ENCODE results near the gene NEURL1B.

The NEURL1B gene

DNA sequence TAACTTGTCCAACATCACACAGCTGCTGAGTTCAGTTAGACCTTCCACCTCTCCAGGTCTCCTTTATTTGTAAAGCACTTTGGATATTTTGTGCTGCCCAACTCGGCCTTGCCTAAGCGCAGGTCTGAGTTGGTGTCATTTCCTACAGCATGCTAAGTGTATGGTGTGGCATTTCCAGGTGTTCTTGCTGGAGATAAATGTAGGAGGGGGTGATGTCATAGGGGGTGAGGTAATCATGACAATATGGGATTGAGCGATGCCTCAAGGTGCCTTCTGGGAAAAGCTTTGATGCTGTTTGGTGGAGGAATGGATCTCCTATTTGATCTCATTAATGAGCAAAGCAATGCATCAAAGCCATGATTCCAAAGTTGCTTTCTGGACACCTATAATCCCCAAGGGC lies 32.3 kb upstream of the NEURL1B start:
- no peak overlapping the region for H3K4me3 ChIP-seq (ENCODE audit: low read depth, low read length)
- DNase-seq (ENCODE audit: low read depth), result no peak
- in situ Hi-C loops (cut with HindIII; ENCODE audit: low sequenced_read_pairs), result no loop called here
- TF ChIP-seq, protein P1, sequence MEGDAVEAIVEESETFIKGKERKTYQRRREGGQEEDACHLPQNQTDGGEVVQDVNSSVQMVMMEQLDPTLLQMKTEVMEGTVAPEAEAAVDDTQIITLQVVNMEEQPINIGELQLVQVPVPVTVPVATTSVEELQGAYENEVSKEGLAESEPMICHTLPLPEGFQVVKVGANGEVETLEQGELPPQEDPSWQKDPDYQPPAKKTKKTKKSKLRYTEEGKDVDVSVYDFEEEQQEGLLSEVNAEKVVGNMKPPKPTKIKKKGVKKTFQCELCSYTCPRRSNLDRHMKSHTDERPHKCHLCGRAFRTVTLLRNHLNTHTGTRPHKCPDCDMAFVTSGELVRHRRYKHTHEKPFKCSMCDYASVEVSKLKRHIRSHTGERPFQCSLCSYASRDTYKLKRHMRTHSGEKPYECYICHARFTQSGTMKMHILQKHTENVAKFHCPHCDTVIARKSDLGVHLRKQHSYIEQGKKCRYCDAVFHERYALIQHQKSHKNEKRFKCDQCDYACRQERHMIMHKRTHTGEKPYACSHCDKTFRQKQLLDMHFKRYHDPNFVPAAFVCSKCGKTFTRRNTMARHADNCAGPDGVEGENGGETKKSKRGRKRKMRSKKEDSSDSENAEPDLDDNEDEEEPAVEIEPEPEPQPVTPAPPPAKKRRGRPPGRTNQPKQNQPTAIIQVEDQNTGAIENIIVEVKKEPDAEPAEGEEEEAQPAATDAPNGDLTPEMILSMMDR (IDR thresholded peaks at IDR 0.05; ENCODE audit: low read depth, low read length, missing control alignments), result no peak

DNA sequence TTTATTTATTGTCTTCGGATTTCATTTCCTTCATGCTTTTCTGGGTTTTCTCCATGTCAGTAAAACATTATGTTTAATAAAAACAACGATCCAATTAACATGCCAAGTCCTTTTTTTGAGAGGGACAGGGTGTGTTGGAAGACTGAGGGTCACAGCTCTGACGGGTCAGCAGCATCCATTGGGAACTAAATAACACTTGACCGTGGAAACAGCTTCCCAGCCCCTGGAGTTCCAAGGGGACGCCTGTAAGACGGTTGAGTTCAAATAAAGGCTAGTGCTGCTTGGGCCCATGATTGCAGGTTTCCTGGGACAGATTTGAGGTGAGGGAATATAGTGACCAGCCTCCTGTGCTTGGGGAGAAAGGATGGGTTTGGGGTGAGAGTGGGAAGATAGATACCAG lies 30.4 kb upstream of the NEURL1B start:
- no peak overlapping the region for H3K4me3 ChIP-seq (ENCODE audit: low read depth, low read length)
- no peak for DNase-seq (ENCODE audit: low read depth)
- TF ChIP-seq, protein P1 (IDR thresholded peaks at IDR 0.05; ENCODE audit: low read depth, low read length, missing control alignments), result no peak
- in situ Hi-C loops (cut with HindIII; ENCODE audit: low sequenced_read_pairs), result loop anchor here (5.0 kb wide), 1 partner anchor 33 kb away; no protein-coding TSS in a partner anchor

DNA sequence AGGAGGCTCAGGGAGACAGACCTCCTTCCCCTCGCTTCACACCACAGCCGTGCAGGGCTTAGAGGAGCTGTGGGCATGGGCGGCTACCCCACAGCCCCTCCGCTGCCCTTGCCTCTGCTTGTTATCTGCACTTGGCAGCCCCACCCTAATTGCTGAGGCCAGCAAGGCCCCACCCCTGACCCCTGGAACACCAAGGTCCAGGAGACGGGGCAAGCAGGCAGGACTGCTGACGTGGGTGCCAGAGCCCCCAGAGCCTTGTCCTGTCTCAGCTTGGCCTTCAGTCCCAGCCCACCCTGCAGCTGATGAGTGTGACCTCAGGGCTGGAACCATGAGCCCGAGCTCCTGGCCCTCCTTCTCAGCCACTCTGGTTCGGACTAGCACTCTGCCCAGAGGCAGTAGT lies 29.1 kb upstream of the NEURL1B start:
- TF ChIP-seq, protein P1 (IDR thresholded peaks at IDR 0.05; ENCODE audit: low read depth, low read length, missing control alignments), result no peak
- DNase-seq (ENCODE audit: low read depth), result no peak
- in situ Hi-C loops (cut with HindIII; ENCODE audit: low sequenced_read_pairs), result loop anchor here (5.0 kb wide), 1 partner anchor 35 kb away; no protein-coding TSS in a partner anchor
- no peak overlapping the region for H3K4me3 ChIP-seq (ENCODE audit: low read depth, low read length)

DNA sequence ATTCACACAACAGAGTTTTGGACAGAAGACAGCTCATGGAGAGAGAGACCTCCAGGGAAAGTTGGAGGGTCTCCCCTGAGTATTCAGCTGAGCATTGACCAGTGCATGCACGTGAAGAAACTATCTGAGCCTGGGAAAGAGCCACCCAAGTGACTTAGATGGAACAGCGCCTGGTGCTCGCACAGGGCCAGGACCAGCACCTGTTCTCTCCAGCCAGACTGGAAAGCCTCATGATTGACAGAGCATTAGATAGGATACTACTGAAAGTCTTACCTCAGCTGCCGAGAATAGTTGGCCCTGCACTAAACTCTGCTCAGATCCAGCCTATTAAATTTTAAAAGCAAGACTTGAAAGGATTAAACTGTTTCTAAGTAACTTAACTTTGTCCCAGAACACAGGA lies 28.3 kb upstream of the NEURL1B start:
- in situ Hi-C loops (cut with HindIII; ENCODE audit: low sequenced_read_pairs), result loop anchor here (5.0 kb wide), 1 partner anchor 35 kb away; no protein-coding TSS in a partner anchor
- no peak overlapping the region for H3K4me3 ChIP-seq (ENCODE audit: low read depth, low read length)
- TF ChIP-seq, protein P1 (IDR thresholded peaks at IDR 0.05; ENCODE audit: low read depth, low read length, missing control alignments), result no peak
- DNase-seq (ENCODE audit: low read depth), result no peak

DNA sequence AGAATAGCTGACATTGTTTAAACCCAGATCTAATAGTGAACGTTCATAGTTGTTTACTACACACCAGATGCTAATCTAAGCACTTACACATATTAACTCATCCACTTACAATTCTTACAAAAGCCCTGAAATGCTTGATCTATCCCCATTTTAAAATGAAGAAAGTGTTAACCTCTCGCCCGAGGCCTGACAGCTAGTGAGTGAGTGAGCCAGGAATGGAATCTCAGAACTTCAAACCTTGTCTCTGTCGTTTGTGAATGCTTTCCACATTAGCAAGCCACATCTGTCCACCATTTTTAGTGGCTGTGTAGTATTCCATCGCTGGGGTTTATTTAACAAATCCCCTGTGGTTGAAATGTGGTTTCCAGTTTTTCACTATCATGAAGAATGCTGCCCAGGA lies 24.9 kb upstream of the NEURL1B start:
- no peak overlapping the region for H3K4me3 ChIP-seq (ENCODE audit: low read depth, low read length)
- in situ Hi-C loops (cut with HindIII; ENCODE audit: low sequenced_read_pairs), result no loop called here
- no peak for DNase-seq (ENCODE audit: low read depth)
- TF ChIP-seq, protein P1 (IDR thresholded peaks at IDR 0.05; ENCODE audit: low read depth, low read length, missing control alignments), result no peak

DNA sequence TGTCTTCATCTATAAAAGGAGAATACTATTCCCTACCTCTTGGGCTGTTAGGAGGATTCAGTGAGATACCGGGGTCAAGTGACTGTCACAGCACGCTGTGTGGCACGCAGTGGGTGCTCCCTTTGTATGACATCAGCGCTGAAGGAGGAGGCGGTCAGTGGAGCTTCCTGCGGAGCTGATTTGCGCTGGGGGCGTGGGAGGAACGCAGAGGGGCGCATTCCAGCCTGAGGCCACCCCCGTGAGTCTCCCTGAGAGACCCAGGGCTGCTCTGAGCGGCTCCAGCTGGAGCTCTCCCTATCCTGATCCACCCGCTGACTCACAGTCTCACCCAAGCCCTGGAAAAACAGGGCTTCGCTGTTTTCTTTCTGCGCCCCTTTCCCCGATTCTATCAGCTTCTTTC lies 24.3 kb upstream of the NEURL1B start:
- TF ChIP-seq, protein P1 (IDR thresholded peaks at IDR 0.05; ENCODE audit: low read depth, low read length, missing control alignments), result no peak
- DNase-seq (ENCODE audit: low read depth), result no peak
- in situ Hi-C loops (cut with HindIII; ENCODE audit: low sequenced_read_pairs), result no loop called here
- H3K4me3 ChIP-seq (ENCODE audit: low read depth, low read length), result no peak overlapping the region

DNA sequence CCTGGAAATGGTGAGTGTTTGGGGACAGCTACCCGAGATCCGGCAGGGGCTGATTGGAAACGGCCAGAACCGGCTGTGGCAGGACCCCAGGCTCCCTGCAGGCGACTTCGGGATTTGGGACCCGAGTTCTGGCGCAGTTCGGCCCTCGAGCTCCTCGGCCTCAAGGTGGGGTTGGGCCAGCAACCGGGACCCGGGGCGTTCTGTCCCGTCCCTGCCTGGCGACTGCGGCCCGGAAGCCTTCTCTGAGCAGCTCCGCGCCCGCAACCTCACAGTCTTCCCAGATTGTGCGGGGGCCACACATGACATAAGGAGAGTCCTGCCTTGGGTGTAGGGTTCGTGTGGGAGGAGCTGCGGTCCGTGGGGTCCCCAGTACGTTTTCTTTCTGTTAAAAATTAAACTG lies 23.2 kb upstream of the NEURL1B start:
- H3K4me3 ChIP-seq (ENCODE audit: low read depth, low read length), result no peak overlapping the region
- no peak for DNase-seq (ENCODE audit: low read depth)
- in situ Hi-C loops (cut with HindIII; ENCODE audit: low sequenced_read_pairs), result no loop called here
- TF ChIP-seq, protein P1 (IDR thresholded peaks at IDR 0.05; ENCODE audit: low read depth, low read length, missing control alignments), result no peak
